IMR-90 (cell line): ENCODE results near the gene PBRM1. TPM values are rescaled to one million over a fixed set of nuclear protein-coding genes. Genes with fewer than 3 reads are reported as not detected.

Source experiments
- ATAC-seq: fragments of 200-7000 bp; cut with Tn5 transposase; 2 replicates; pipeline ENCODE4 v1.9.1; 2020; ENCODE audit warnings: low read depth, mild to moderate bottlenecking, moderate library complexity
- BruUV-seq: library from RNA; stranded (reverse); fragments of 400-500 nt; replicated peaks from 2 replicates; lab custom pipeline; 2021; lab: Mats Ljungman, UMichigan
- CTCF ChIA-PET: fragments of 300-600 bp; formaldehyde crosslinking; extraction: SDS; loops from one replicate; lab custom pipeline; 2021; ENCODE audit warnings: antibody characterized with exemption; lab: Yijun Ruan, JAX
- POLR2A ChIA-PET: fragments of 300-600 bp; sonication (Branson Sonifier 250); formaldehyde crosslinking; loops from one replicate; lab custom pipeline; 2022; ENCODE audit warnings: antibody characterized with exemption; ENCODE audit not compliant: unreplicated experiment; lab: Charles Lee
- DNase-seq: peaks from one replicate; pipeline ENCODE4 v3.0.0; 2013
- H2AFZ ChIP-seq: replicated peaks from 2 replicates; pipeline ENCODE3; 2013; ENCODE audit warnings: low read length, mild to moderate bottlenecking; ENCODE audit not compliant: poor library complexity
- H2AK5ac ChIP-seq: 2 replicates; pipeline ENCODE4 v1.6.1; 2013; ENCODE audit warnings: low read depth, low read length, inconsistent platforms
- H2AK9ac ChIP-seq: replicated peaks from 2 replicates; pipeline ENCODE3; 2013; ENCODE audit warnings: mild to moderate bottlenecking, low read depth, low read length, moderate library complexity; ENCODE audit not compliant: poor library complexity
- H2BK120ac ChIP-seq: 2 replicates; pipeline ENCODE4 v1.6.1; 2013; ENCODE audit warnings: low read depth, low read length, inconsistent platforms
- H2BK15ac ChIP-seq: 3 replicates; pipeline ENCODE4 v1.6.1; 2013; ENCODE audit warnings: low read depth, low read length, inconsistent platforms
- H2BK20ac ChIP-seq: 2 replicates; pipeline ENCODE4 v1.6.1; 2013; ENCODE audit warnings: low read depth, mild to moderate bottlenecking, inconsistent platforms, low read length, moderate library complexity
- H2BK5ac ChIP-seq: 2 replicates; pipeline ENCODE4 v1.6.1; 2013; ENCODE audit warnings: mild to moderate bottlenecking, low read depth, low read length, inconsistent platforms; ENCODE audit not compliant: poor library complexity, severe bottlenecking
- H3K14ac ChIP-seq: replicated peaks from 2 replicates; pipeline ENCODE4 v1.6.1; 2013; ENCODE audit warnings: low read depth, low read length, inconsistent platforms
- H3K18ac ChIP-seq: 2 replicates; pipeline ENCODE4 v1.6.1; 2013; ENCODE audit warnings: low read depth, low read length, control low read depth
- H3K23ac ChIP-seq: 2 replicates; pipeline ENCODE4 v1.6.1; 2013; ENCODE audit warnings: low read depth, low read length, inconsistent platforms
- H3K27ac ChIP-seq: 2 replicates; pipeline ENCODE4 v1.5.1; 2013; ENCODE audit warnings: mild to moderate bottlenecking, control low read depth, low read length; ENCODE audit not compliant: insufficient read depth
- H3K27me3 ChIP-seq: 2 replicates; pipeline ENCODE4 v1.6.1; 2013; ENCODE audit warnings: low read length; ENCODE audit not compliant: control insufficient read depth, insufficient read depth
- H3K36me3 ChIP-seq: 2 replicates; pipeline ENCODE4 v1.6.1; 2013; ENCODE audit warnings: low read length, mixed read lengths; ENCODE audit not compliant: control insufficient read depth, insufficient read depth
- H3K4ac ChIP-seq: 2 replicates; pipeline ENCODE4 v1.6.1; 2013; ENCODE audit warnings: low read depth, low read length, inconsistent platforms
- H3K4me1 ChIP-seq: 2 replicates; pipeline ENCODE4 v1.6.1; 2013; ENCODE audit warnings: low read length, mixed read lengths; ENCODE audit not compliant: control insufficient read depth, insufficient read depth
- H3K4me2 ChIP-seq: 2 replicates; pipeline ENCODE4 v1.6.1; 2013; ENCODE audit warnings: low read depth, mild to moderate bottlenecking, control low read depth, low read length, moderate library complexity
- H3K4me3 ChIP-seq: 2 replicates; pipeline ENCODE4 v1.5.1; 2013; ENCODE audit warnings: low read depth, mild to moderate bottlenecking, control low read depth, low read length, moderate library complexity; ENCODE audit not compliant: insufficient read depth
- H3K56ac ChIP-seq: 2 replicates; pipeline ENCODE4 v1.6.1; 2013; ENCODE audit warnings: low read length, inconsistent platforms; ENCODE audit not compliant: insufficient read depth; ENCODE audit errors: extremely low read depth
- H3K79me1 ChIP-seq, 2 experiments: 2 replicates each; pipeline ENCODE4 v1.6.1; 2013; ENCODE audit warnings: low read length in 2 of 2, inconsistent platforms in 1 of 2, low read depth in 1 of 2
- H3K9ac ChIP-seq: 2 replicates; pipeline ENCODE4 v1.6.1; 2013; ENCODE audit warnings: low read depth, low read length, control low read depth
- H3K9me1 ChIP-seq: 2 replicates; pipeline ENCODE4 v1.6.1; 2013; ENCODE audit warnings: low read length, inconsistent platforms; ENCODE audit not compliant: insufficient read depth
- H3K9me3 ChIP-seq: 2 replicates; pipeline ENCODE4 v1.6.1; 2013; ENCODE audit warnings: low read length; ENCODE audit not compliant: control insufficient read depth, insufficient read depth
- H4K20me1 ChIP-seq: 2 replicates; pipeline ENCODE4 v1.6.1; 2013; ENCODE audit warnings: low read length, inconsistent platforms; ENCODE audit not compliant: insufficient read depth
- H4K5ac ChIP-seq: 2 replicates; pipeline ENCODE4 v1.6.1; 2013; ENCODE audit warnings: mild to moderate bottlenecking, low read depth, low read length, control low read depth
- H4K8ac ChIP-seq, 2 experiments: 2 replicates each; pipeline ENCODE4 v1.6.1; 2013; ENCODE audit warnings: low read depth in 2 of 2, low read length in 2 of 2, control low read depth in 1 of 2, inconsistent platforms in 1 of 2
- H4K91ac ChIP-seq: 2 replicates; pipeline ENCODE4 v1.6.1; 2013; ENCODE audit warnings: low read depth, low read length, inconsistent platforms; ENCODE audit not compliant: insufficient read depth
- BHLHE40 ChIP-seq: fragments of 150-350 bp; IDR thresholded peaks from 2 replicates; pipeline ENCODE4 v1.6.1; 2016; ENCODE audit warnings: mild to moderate bottlenecking, low read depth, low read length
- CEBPB ChIP-seq: IDR thresholded peaks from 2 replicates; pipeline ENCODE4 v1.6.1; 2012; ENCODE audit warnings: low read depth, low read length, improper control_type of control experiment
- CHD1 ChIP-seq: IDR thresholded peaks from 2 replicates; pipeline ENCODE4 v1.6.1; 2012; ENCODE audit warnings: low read depth, low read length, improper control_type of control experiment
- CTCF ChIP-seq: conservative IDR thresholded peaks from 2 replicates; pipeline ENCODE4 v1.5.1; 2012; ENCODE audit warnings: mild to moderate bottlenecking, low read depth, low read length, improper control_type of control experiment
- ELK1 ChIP-seq: fragments of 150-350 bp; IDR thresholded peaks from 2 replicates; pipeline ENCODE4 v1.6.1; 2016; ENCODE audit warnings: low read depth, mild to moderate bottlenecking, low read length, moderate library complexity, borderline replicate concordance
- FOS ChIP-seq: fragments of 150-350 bp; IDR thresholded peaks from 2 replicates; pipeline ENCODE4 v1.6.1; 2016; ENCODE audit warnings: low read depth, low read length
- MAFK ChIP-seq: IDR thresholded peaks from 2 replicates; pipeline ENCODE4 v1.6.1; 2012; ENCODE audit warnings: low read depth, low read length, improper control_type of control experiment
- MAZ ChIP-seq: IDR thresholded peaks from 2 replicates; pipeline ENCODE4 v1.6.1; 2012; ENCODE audit warnings: low read depth, mild to moderate bottlenecking, low read length, improper control_type of control experiment, moderate library complexity, borderline replicate concordance
- MXI1 ChIP-seq: IDR thresholded peaks from 2 replicates; pipeline ENCODE4 v1.6.1; 2012; ENCODE audit warnings: low read depth, mild to moderate bottlenecking, low read length, moderate library complexity, borderline replicate concordance
- NFE2L2 ChIP-seq: fragments of 150-350 bp; IDR thresholded peaks from 2 replicates; pipeline ENCODE4 v1.6.1; 2016; ENCODE audit warnings: low read depth, mild to moderate bottlenecking, low read length
- POLR2A ChIP-seq: IDR thresholded peaks from 2 replicates; pipeline ENCODE4 v1.6.1; 2012; ENCODE audit warnings: mild to moderate bottlenecking, low read depth, low read length
- RAD21 ChIP-seq: IDR thresholded peaks from 2 replicates; pipeline ENCODE4 v1.6.1; 2012; ENCODE audit warnings: low read length, improper control_type of control experiment
- RCOR1 ChIP-seq: IDR thresholded peaks from 2 replicates; pipeline ENCODE4 v1.6.1; 2012; ENCODE audit warnings: mild to moderate bottlenecking, low read length, improper control_type of control experiment; ENCODE audit not compliant: insufficient replicate concordance
- RFX5 ChIP-seq: IDR thresholded peaks from 2 replicates; pipeline ENCODE4 v1.8.0; 2012; ENCODE audit warnings: low read depth, mild to moderate bottlenecking, low read length, moderate library complexity
- SMC3 ChIP-seq: fragments of 150-350 bp; IDR thresholded peaks from 2 replicates; pipeline ENCODE4 v1.6.1; 2016; ENCODE audit warnings: low read depth, mild to moderate bottlenecking, antibody characterized with exemption, low read length, moderate library complexity
- WGBS, 2 experiments: methylation state at CpG; one replicate each; pipeline versions ENCODE4 v1.1.5 to v1.1.7; 2013; ENCODE audit warnings: missing lambda C conversion rate in 2 of 2; ENCODE audit not compliant: insufficient read length in 1 of 2; ENCODE audit errors: extremely low coverage in 2 of 2; 5-methylcytosine and 5-hydroxymethylcytosine counted together
- dilution Hi-C: fragments of 300-500 bp; cut with HindIII; formaldehyde crosslinking; loops from one replicate; pipeline ENCODE4 v1.14.3; 2018; ENCODE audit warnings: low sequenced_read_pairs; ENCODE audit not compliant: unreplicated experiment
- in situ Hi-C: fragments of 300-500 bp; cut with MboI; formaldehyde crosslinking; loops from 3 replicates; pipeline ENCODE4 v1.14.3; 2019; ENCODE audit warnings: low sequenced_read_pairs, inconsistent platforms, mixed read lengths
- intact Hi-C: fragments of 100-400 bp; cut with micrococcal nuclease; formaldehyde crosslinking; loops from 2 replicates; pipeline ENCODE4 v1.10.0; 2022
- polyA plus RNA-seq, 3 experiments: library from polyadenylated mRNA; depleted of rRNA; stranded (reverse); fragments of >200 nt; gene quantifications; 2 replicates each; pipeline ENCODE4 v1.2.3, GENCODE V29; 2012; ENCODE audit warnings: low replicate concordance in 1 of 3
- total RNA-seq: library from RNA; depleted of rRNA; stranded (reverse); fragments of >200 nt; gene quantifications from 2 replicates; pipeline ENCODE4 v1.2.3, GENCODE V29; 2012
- TF ChIP-seq, protein P1 (sequence below): fragments of 150-350 bp; IDR thresholded peaks from 2 replicates; pipeline ENCODE4 v1.6.1; 2017; ENCODE audit warnings: mild to moderate bottlenecking, antibody characterized with exemption, low read length, low read depth

The PBRM1 gene
- total and polyA plus RNA-seq, 2 of the 4 experiments (the other 2 are of a cell fraction): 16.5 to 72.6 TPM

GRCh38 chr3:52710512-52710911 lies 24.8 kb upstream of the PBRM1 start:
- Histone ChIP-seq H3K4me1 (peaks cover 3% of the 10 kb centered on the region), H4K5ac (no peak overlapping the region), H2BK20ac (no peak overlapping the region), H3K36me3 (peaks cover 12% of the 10 kb centered on the region), H3K9me1 (0 out of 2 replicates have a peak, but pooled peaks cover 4% of the 10 kb centered on the region), H2BK5ac (no peak overlapping the region), H4K20me1 (0 out of 2 replicates have a peak, but pooled peaks cover 10% of the 10 kb centered on the region), H3K23ac (no peak overlapping the region), H3K56ac (no peak overlapping the region), H3K14ac (no peak overlapping the region), H3K27ac (no peak overlapping the region), H3K4ac (no peak overlapping the region), H2BK120ac (no peak overlapping the region), H4K8ac (no peak overlapping the region), H3K9ac (no peak overlapping the region), H2AFZ (no peak overlapping the region), H3K18ac (no peak overlapping the region), H3K9me3 (no peaks in the 10 kb centered on the region), H2BK15ac (no peak overlapping the region), H3K79me1 (peaks cover 9 to 32% of the 10 kb centered on the region in 2 experiments), H2AK5ac (no peak overlapping the region), H3K4me3 (no peak overlapping the region), H2AK9ac (no peak overlapping the region), H3K4me2 (no peak overlapping the region), H4K91ac (no peak overlapping the region), H3K27me3 (no peaks in the 10 kb centered on the region)
- dilution Hi-C loops: no loop called here
- no CpG with 5 or more reads among the region's 2 CpGs for WGBS, 2 experiments
- in situ Hi-C loops: no loop called here
- no peak for TF ChIP-seq SMC3
- no peak for TF ChIP-seq MAFK
- no peak for TF ChIP-seq CEBPB
- no peak for TF ChIP-seq BHLHE40
- TF ChIP-seq CHD1: no peak
- no peak for TF ChIP-seq RCOR1
- TF ChIP-seq NFE2L2: no peak
- no peak for TF ChIP-seq MAZ
- no peak for TF ChIP-seq RFX5
- TF ChIP-seq MXI1: no peak
- no peak for TF ChIP-seq FOS
- TF ChIP-seq RAD21: no peak
- TF ChIP-seq ELK1: no peak
- no peak for TF ChIP-seq POLR2A
- TF ChIP-seq, protein P1, sequence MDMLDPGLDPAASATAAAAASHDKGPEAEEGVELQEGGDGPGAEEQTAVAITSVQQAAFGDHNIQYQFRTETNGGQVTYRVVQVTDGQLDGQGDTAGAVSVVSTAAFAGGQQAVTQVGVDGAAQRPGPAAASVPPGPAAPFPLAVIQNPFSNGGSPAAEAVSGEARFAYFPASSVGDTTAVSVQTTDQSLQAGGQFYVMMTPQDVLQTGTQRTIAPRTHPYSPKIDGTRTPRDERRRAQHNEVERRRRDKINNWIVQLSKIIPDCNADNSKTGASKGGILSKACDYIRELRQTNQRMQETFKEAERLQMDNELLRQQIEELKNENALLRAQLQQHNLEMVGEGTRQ: no peak
- no peak for TF ChIP-seq CTCF
- ATAC-seq (no peak), DNase-seq (no peak)
- CTCF ChIA-PET: no interaction called here
- BruUV-seq: no TSS peak
- intact Hi-C loops: no loop called here
- POLR2A ChIA-PET: no interaction called here
